Ovary (tissue), 9 donors: ENCODE data around the gene DPP9. TPM values are rescaled to one million over a fixed set of nuclear protein-coding genes. Genes with fewer than 3 reads are reported as not detected.

Experiments
- DNase-seq, 5 donors: peaks; one replicate each; pipeline ENCODE4 v3.0.0-alpha.2; 2019 to 2020
- H3K27ac ChIP-seq, 2 donors: fragments of 200-600 bp; one replicate each; pipeline versions ENCODE4 v1.5.1 to v1.8.0; 2019 to 2022
- H3K27me3 ChIP-seq: fragments of 200-600 bp; one replicate; pipeline ENCODE4 v1.8.0; 2022
- H3K36me3 ChIP-seq: fragments of 200-600 bp; sonication (generic); one replicate; pipeline ENCODE4 v1.5.1; 2019
- H3K4me1 ChIP-seq: one replicate; pipeline ENCODE4 v1.8.1; 2013; ENCODE audit warnings: mild to moderate bottlenecking, moderate library complexity; ENCODE audit not compliant: insufficient read depth
- H3K4me3 ChIP-seq: fragments of 200-600 bp; sonication (generic); one replicate; pipeline ENCODE4 v1.5.1; 2017
- H3K9me3 ChIP-seq, 2 donors: fragments of 200-600 bp in 1 of 2; sonication (generic) in 1 of 2; one replicate each; pipeline versions ENCODE4 v1.5.1 to v1.8.1; 2013 to 2019; ENCODE audit warnings: mild to moderate bottlenecking in 1 of 2, moderate library complexity in 1 of 2
- EP300 ChIP-seq: sonication (generic); formaldehyde crosslinking; IDR thresholded peaks from one replicate; pipeline ENCODE4 v1.6.1; 2017; ENCODE audit warnings: antibody characterized with exemption
- POLR2A ChIP-seq: fragments of 450-650 bp; IDR thresholded peaks from one replicate; pipeline ENCODE4 v1.6.1; 2017; ENCODE audit warnings: antibody characterized with exemption, mild to moderate bottlenecking, moderate library complexity
- WGBS, 3 donors: extraction: QIAGEN DNeasy Blood & Tissue Kit in 1 of 3; methylation state at CpG; one replicate each; pipeline versions ENCODE4 v1.1.5 to v1.1.7; 2013 to 2017; 5-methylcytosine and 5-hydroxymethylcytosine counted together
- intact Hi-C, 4 donors: fragments of 100-400 bp; cut with DNase I; formaldehyde crosslinking; loops; one replicate each; pipeline versions ENCODE4 v1.11.0 to v1.15.1; 2022 to 2023
- polyA plus RNA-seq, 2 donors: library from polyadenylated mRNA; stranded (reverse); fragments of 200-250 nt in 1 of 2; fragments of 350-450 nt in 1 of 2; fragmentation: Illumina TruSeq in 1 of 2; extraction: RNeasy Lipid Tissue Mini Kit (QIAGEN cat#74804) in 1 of 2; gene quantifications; one replicate each; pipeline ENCODE4 v1.2.3, GENCODE V29; 2013 to 2014
- total RNA-seq, 7 donors: library from RNA; depleted of rRNA in 2 of 7; stranded (reverse); fragments of >200 nt in 2 of 7; fragmentation: NEBNext Ultra II Directional in 3 of 7; extraction: Animal tissue kit (Norgen Biotek cat#: 25700) in 3 of 7; gene quantifications; one replicate each; pipeline versions ENCODE4 v1.1.0 to v1.2.4, GENCODE V29; 2016 to 2023
- TF ChIP-seq, protein P1 (sequence below), 3 donors: fragments of 450-650 bp in 2 of 3; fragments of 200-600 bp in 1 of 3; IDR thresholded peaks; one replicate each; pipeline versions ENCODE4 v1.5.1 to v1.8.0; 2016 to 2022; ENCODE audit warnings: antibody characterized with exemption in 3 of 3, mild to moderate bottlenecking in 1 of 3
- donor health status: DM: no; HTN: no; CAD: no; lungs with moderate emphysema.
- donor health status: DM: no; HTN: no; CAD: no.
- donor health status: Bipolar disorder and iron deficiency.
- donor health status: DM: yes; HTN: yes; CAD: no.
- donor health status: DM: no; HTN: no; CAD: no.
- donor health status: DM: yes; HTN: yes; CAD: no.

Gene DPP9
- total and polyA plus RNA-seq, 9 donors, result 14.4 to 69.5 (median 40.1) TPM

DNA sequence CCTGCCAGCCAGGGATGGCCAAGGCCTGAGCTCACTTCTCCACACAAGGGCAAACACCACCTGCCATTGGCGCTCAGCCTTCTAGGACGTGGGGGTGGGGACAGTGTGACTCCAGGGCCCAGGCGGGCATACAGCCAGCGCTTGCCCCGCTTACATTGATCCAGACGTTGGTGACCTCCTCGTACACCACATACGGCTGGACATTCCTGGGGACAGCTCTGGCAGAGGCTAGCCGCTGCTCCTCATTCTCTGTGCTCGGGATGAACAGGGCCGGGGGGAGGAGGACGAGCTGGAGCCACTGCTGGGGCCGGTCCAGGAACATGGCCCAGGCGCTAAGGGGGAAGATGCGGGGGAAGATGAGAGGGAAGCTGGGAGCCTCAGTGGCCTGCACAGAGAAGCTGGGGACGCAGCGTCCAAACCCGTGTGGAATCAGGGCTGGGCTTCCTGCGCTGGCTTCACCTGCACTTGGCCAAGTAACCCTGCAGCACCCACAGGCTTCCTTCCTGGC, 28.4 kb downstream of the DPP9 start:
- H3K27ac ChIP-seq, result no peak overlapping the region
- no peak overlapping the region for H3K4me3 ChIP-seq
- no peak for DNase-seq
- TF ChIP-seq POLR2A, result no peak
- TF ChIP-seq, protein P1, sequence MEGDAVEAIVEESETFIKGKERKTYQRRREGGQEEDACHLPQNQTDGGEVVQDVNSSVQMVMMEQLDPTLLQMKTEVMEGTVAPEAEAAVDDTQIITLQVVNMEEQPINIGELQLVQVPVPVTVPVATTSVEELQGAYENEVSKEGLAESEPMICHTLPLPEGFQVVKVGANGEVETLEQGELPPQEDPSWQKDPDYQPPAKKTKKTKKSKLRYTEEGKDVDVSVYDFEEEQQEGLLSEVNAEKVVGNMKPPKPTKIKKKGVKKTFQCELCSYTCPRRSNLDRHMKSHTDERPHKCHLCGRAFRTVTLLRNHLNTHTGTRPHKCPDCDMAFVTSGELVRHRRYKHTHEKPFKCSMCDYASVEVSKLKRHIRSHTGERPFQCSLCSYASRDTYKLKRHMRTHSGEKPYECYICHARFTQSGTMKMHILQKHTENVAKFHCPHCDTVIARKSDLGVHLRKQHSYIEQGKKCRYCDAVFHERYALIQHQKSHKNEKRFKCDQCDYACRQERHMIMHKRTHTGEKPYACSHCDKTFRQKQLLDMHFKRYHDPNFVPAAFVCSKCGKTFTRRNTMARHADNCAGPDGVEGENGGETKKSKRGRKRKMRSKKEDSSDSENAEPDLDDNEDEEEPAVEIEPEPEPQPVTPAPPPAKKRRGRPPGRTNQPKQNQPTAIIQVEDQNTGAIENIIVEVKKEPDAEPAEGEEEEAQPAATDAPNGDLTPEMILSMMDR (IDR thresholded peaks at IDR 0.05), result no peak
- no peak for TF ChIP-seq EP300
- peaks cover 4% of the 10 kb centered on the region for H3K36me3 ChIP-seq
- H3K4me1 ChIP-seq, result no peaks in the 10 kb centered on the region
- no peaks in the 10 kb centered on the region for H3K27me3 ChIP-seq
- H3K9me3 ChIP-seq, result no peaks in the 10 kb centered on the region
- intact Hi-C loops, result no loop called here
- 80 to 84% (median 82%) methylated on average over 19 of the region's 19 CpGs for WGBS, 3 donors

DNA sequence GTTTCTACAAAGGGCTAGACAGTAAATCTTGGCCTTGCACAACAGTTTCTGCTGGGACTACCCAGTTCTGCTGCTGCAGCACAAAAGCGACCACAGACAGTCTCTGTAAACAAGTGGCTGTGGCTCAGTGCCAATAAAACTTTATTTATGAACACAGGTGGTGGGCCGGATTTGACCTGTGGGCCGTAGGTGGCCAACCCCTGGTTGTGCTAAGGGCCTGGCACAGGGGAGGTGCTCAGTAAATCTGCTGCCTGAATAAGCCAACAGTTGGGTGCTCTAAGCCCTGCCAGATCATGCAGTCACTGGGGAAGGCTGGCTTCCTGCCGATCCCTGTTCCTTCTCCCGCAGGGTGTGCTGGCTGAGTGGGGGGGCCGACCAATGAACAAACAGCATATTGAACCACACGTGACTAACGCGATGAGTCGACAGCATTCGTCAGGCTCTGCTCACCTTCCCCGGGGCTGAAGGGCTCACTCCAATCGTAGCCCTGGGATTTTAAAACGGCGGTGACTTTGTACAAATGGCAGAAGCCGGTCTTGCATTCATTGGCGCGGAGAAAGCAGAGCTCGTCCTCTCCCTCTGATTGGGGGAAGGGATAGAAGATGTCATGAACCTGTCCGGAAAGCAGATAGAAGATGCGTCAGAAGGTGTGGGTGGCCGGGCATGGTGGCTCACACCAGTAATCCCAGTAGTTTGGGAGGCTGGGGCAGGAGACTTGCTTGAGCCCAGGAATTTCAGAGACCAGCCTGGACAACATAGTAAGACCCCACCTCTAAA, 29.2 kb downstream of the DPP9 start:
- no peak overlapping the region for H3K27ac ChIP-seq
- no peak for DNase-seq
- no peaks in the 10 kb centered on the region for H3K4me1 ChIP-seq
- 90 to 92% (median 92%) methylated on average over 22 of the region's 22 CpGs for WGBS, 3 donors
- TF ChIP-seq, protein P1 (IDR thresholded peaks at IDR 0.05), result no peak
- TF ChIP-seq EP300 (no peak), POLR2A (no peak)
- H3K9me3 ChIP-seq, result no peaks in the 10 kb centered on the region
- H3K27me3 ChIP-seq, result no peaks in the 10 kb centered on the region
- H3K4me3 ChIP-seq, result no peak overlapping the region
- H3K36me3 ChIP-seq, result peaks cover 4% of the 10 kb centered on the region
- intact Hi-C loops, result no loop called here

DNA sequence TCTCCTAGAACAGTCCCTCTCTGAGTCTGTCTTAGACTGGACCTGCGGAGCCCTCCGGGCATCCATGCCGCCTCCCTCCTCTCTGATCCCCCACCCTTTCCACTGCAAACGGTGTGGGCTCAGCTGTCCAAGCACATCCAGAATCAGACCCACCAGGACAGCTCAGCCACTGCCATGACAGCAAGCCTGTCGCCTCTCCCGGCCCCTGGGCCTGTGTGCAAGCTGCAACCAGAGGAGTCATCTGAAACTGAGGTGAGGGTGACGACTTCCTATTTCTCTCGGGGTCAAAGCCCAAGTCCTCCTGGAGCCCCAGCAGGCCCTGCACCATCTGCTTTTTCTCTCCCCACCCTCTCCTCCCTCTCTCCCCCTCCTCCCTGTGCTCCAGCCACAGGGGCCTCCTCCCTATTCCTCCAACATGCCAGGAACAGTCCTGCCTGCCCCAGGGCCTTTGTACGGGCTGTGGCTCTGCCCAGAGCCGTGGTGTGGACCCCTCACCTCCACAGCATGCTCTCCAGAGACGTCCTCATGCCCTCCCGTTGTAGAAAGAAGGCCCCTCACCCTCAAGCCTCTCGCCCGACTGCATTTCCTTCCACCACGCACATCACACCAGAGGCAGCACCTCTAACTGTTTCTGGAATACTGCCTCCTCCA, 30.0 kb downstream of the DPP9 start:
- H3K27me3 ChIP-seq, result no peaks in the 10 kb centered on the region
- no peak overlapping the region for H3K27ac ChIP-seq
- H3K4me1 ChIP-seq, result no peaks in the 10 kb centered on the region
- H3K4me3 ChIP-seq, result no peak overlapping the region
- peaks cover 4% of the 10 kb centered on the region for H3K36me3 ChIP-seq
- no peak for DNase-seq
- H3K9me3 ChIP-seq, result no peaks in the 10 kb centered on the region
- TF ChIP-seq POLR2A, result no peak
- TF ChIP-seq, protein P1 (IDR thresholded peaks at IDR 0.05), result no peak
- no peak for TF ChIP-seq EP300
- WGBS, 3 donors, result 88 to 91% (median 90%) methylated on average over 15 of the region's 15 CpGs
- intact Hi-C loops, result no loop called here

DNA sequence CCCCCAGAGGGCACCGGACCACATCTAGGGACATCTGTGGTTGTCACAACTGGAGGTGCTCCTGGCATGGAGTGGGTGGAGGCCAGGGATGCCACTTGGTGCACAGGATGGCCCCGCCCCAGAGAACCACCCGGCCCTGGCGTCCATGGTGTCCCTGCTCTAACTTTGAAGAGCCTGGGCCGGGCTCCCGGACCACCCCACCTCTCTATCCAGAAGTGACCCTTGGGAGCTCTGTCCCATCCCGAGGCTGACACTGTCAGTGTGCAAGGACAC, 30.6 kb downstream of the DPP9 start:
- peaks cover 4% of the 10 kb centered on the region for H3K36me3 ChIP-seq
- no peak overlapping the region for H3K27ac ChIP-seq
- WGBS, 3 donors, result 88 to 96% (median 90%) methylated on average over 5 to 7 of the region's 7 CpGs
- H3K4me3 ChIP-seq, result no peak overlapping the region
- no peak for DNase-seq
- intact Hi-C loops, result no loop called here
- no peaks in the 10 kb centered on the region for H3K4me1 ChIP-seq
- H3K9me3 ChIP-seq, result no peaks in the 10 kb centered on the region
- H3K27me3 ChIP-seq, result no peaks in the 10 kb centered on the region
- TF ChIP-seq EP300, result no peak
- TF ChIP-seq POLR2A, result no peak
- TF ChIP-seq, protein P1 (IDR thresholded peaks at IDR 0.05), result no peak
